ENCODE measurements around the gene LY6G5B. TPM values are rescaled to one million over a fixed set of nuclear protein-coding genes. Genes with fewer than 3 reads are reported as not detected.

LY6G5B gene
- total and polyA plus RNA-seq, 2 donors (not counting 3 experiments of a cell fraction or from before 2014, with no cell fraction given) = 15.4 to 25.0 TPM

DNA sequence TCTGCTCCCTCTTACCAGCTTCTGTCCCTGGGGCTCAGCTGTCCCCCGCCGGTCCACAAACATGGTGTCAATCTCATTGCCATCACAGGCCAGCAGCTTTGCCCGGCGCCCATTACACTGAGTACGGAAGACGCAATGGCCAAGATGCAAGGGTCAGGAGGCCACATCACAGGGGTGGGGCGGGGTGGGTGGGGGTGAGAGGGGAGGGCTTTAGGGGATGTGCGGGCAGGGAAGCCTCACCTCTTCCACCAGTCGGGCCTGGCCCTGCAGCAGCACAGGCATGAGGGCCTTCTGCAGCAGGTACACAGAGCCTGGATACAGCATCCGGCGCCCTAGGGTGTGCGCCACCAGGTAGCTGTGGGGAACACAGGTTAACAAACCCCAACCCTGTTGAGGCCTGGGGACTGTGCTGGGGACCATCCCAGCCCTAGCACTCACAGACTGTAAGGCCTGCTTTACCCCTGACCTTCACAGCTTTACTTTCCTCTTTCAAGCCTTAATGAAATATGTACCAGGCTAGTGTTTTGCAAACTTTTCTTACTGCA lies 21.9 kb downstream of the LY6G5B start:
- ChIA-PET CTCF (interaction anchor here (2.1 kb wide), 1 partner anchor 115 kb away, joined by 5 read pairs; the partner anchor contains the start of gene LSM2), POLR2A (interaction anchor here (1.5 kb wide), 1 partner anchor 136 kb away, joined by 4 read pairs; the partner anchor contains the start of gene HSPA1B)
- Histone ChIP-seq H3K4me3 (replicated peaks in 1 of 3; ENCODE audit: insufficient read depth in 1 of 3, low read depth in 1 of 3, low read length in 3 of 3) (no peak overlapping the region), H3K9me3 (replicated peaks; ENCODE audit: control insufficient read depth, insufficient read depth, low read length) (no peaks in the 10 kb centered on the region), H3K36me3 (ENCODE audit: control insufficient read depth in 2 of 2, extremely low read depth in 1 of 2, insufficient read depth in 2 of 2, low read length in 2 of 2) (peaks cover 6 to 44% of the 10 kb centered on the region in 2 experiments), H2AFZ (ENCODE audit: low read depth, low read length) (no peak overlapping the region), H3K27me3 (ENCODE audit: control insufficient read depth in 2 of 2, insufficient read depth in 2 of 2, low read length in 2 of 2) (no peaks in the 10 kb centered on the region), H4K20me1 (replicated peaks; ENCODE audit: control insufficient read depth, extremely low read depth, insufficient read depth, low read length) (no peaks in the 10 kb centered on the region), H3K27ac (ENCODE audit: insufficient read depth, low read depth, low read length) (no peak overlapping the region), H3K79me2 (ENCODE audit: control insufficient read depth, insufficient read depth, low read length) (no peaks in the 10 kb centered on the region), H3K4me1 (ENCODE audit: control insufficient read depth, extremely low read depth, insufficient read depth, low read length) (peaks cover 10% of the 10 kb centered on the region), H3K9ac (replicated peaks; ENCODE audit: extremely low read depth, insufficient read depth, low read length) (no peak overlapping the region), H3K4me2 (ENCODE audit: insufficient read depth, low read length) (no peak overlapping the region), H3K9me1 (replicated peaks; ENCODE audit: control insufficient read depth, extremely low read depth, insufficient read depth, low read length) (no peaks in the 10 kb centered on the region)
- no TSS peak for BruUV-seq (replicated peaks)
- TF ChIP-seq POLR2AphosphoS5 (IDR thresholded peaks at IDR 0.05; ENCODE audit: insufficient read depth, low read depth, low read length) = no peak
- no peak for TF ChIP-seq GATA2 (IDR thresholded peaks at IDR 0.05; ENCODE audit: insufficient read depth, insufficient read length, low read depth, low read length)
- no peak for TF ChIP-seq MYC (IDR thresholded peaks at IDR 0.05; ENCODE audit: low read depth, low read length)
- no peak for TF ChIP-seq FOS (IDR thresholded peaks at IDR 0.05; ENCODE audit: borderline replicate concordance, insufficient read depth, low read length)
- intact Hi-C loops (cut with micrococcal nuclease) (no loop called here), dilution Hi-C loops (cut with MboI; ENCODE audit: extremely low pct_ligation_motif_present, low sequenced_read_pairs) (no loop called here)
- FAIRE-seq = no peak
- no peak for DNase-seq (ENCODE audit: low read depth, low spot score)

DNA sequence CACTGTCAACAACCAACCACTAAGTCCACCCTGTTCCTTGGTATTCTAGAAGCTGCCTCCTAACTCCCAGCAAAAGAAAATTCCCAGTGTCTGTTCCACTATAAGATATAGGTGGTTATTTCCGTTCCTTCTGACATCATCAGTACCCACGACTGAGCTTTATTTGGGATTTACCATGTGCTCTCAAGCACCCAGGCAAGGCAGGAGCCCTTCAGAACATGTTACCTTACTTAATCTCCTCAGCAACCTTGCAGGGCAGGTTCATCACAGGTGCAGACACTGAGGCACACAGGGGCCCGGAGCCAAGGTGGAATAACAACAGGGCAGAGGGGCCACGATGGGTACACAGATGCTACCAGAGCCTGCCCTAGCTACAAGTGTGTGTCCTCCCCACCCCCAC lies 22.6 kb downstream of the LY6G5B start:
- no peak for DNase-seq (ENCODE audit: low read depth, low spot score)
- BruUV-seq (replicated peaks) = no TSS peak
- H3K27ac ChIP-seq (ENCODE audit: insufficient read depth, low read depth, low read length) = no peak overlapping the region
- H3K9me3 ChIP-seq (replicated peaks; ENCODE audit: control insufficient read depth, insufficient read depth, low read length) = no peaks in the 10 kb centered on the region
- H3K4me3 ChIP-seq (replicated peaks in 1 of 3; ENCODE audit: insufficient read depth in 1 of 3, low read depth in 1 of 3, low read length in 3 of 3) = no peak overlapping the region
- peaks cover 10% of the 10 kb centered on the region for H3K4me1 ChIP-seq (ENCODE audit: control insufficient read depth, extremely low read depth, insufficient read depth, low read length)
- ChIA-PET POLR2A (no interaction called here), CTCF (interaction anchor here (1.4 to 2.1 kb wide), 2 partner anchors 114 to 138 kb away, joined by 4 to 5 read pairs; partner anchors contain the start of gene LSM2)
- no peak for FAIRE-seq
- no peaks in the 10 kb centered on the region for H3K79me2 ChIP-seq (ENCODE audit: control insufficient read depth, insufficient read depth, low read length)
- dilution Hi-C loops (cut with MboI; ENCODE audit: extremely low pct_ligation_motif_present, low sequenced_read_pairs) (no loop called here), intact Hi-C loops (cut with micrococcal nuclease) (no loop called here)
- H4K20me1 ChIP-seq (replicated peaks; ENCODE audit: control insufficient read depth, extremely low read depth, insufficient read depth, low read length) = no peaks in the 10 kb centered on the region
- peaks cover 6 to 46% of the 10 kb centered on the region in 2 experiments for H3K36me3 ChIP-seq (ENCODE audit: control insufficient read depth in 2 of 2, extremely low read depth in 1 of 2, insufficient read depth in 2 of 2, low read length in 2 of 2)
- H3K4me2 ChIP-seq (ENCODE audit: insufficient read depth, low read length) = no peak overlapping the region
- no peak for TF ChIP-seq POLR2A (IDR thresholded peaks at IDR 0.05; ENCODE audit: low read depth, low read length)
- TF ChIP-seq, protein P1, sequence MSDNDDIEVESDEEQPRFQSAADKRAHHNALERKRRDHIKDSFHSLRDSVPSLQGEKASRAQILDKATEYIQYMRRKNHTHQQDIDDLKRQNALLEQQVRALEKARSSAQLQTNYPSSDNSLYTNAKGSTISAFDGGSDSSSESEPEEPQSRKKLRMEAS (IDR thresholded peaks at IDR 0.05; ENCODE audit: insufficient read depth, insufficient read length) = no peak
- no peak for TF ChIP-seq JUN (IDR thresholded peaks at IDR 0.05; ENCODE audit: borderline replicate concordance, insufficient read depth, insufficient read length, low read depth)
- no peak for TF ChIP-seq GATA2 (IDR thresholded peaks at IDR 0.05; ENCODE audit: insufficient read depth, insufficient read length, low read depth, low read length)
- no peak for TF ChIP-seq POLR2AphosphoS5 (IDR thresholded peaks at IDR 0.05; ENCODE audit: insufficient read depth, low read depth, low read length)
- no peak for TF ChIP-seq FOS (IDR thresholded peaks at IDR 0.05; ENCODE audit: borderline replicate concordance, insufficient read depth, low read length)
- TF ChIP-seq MYC (IDR thresholded peaks at IDR 0.05; ENCODE audit: low read depth, low read length) = no peak
- TF ChIP-seq, protein P2, sequence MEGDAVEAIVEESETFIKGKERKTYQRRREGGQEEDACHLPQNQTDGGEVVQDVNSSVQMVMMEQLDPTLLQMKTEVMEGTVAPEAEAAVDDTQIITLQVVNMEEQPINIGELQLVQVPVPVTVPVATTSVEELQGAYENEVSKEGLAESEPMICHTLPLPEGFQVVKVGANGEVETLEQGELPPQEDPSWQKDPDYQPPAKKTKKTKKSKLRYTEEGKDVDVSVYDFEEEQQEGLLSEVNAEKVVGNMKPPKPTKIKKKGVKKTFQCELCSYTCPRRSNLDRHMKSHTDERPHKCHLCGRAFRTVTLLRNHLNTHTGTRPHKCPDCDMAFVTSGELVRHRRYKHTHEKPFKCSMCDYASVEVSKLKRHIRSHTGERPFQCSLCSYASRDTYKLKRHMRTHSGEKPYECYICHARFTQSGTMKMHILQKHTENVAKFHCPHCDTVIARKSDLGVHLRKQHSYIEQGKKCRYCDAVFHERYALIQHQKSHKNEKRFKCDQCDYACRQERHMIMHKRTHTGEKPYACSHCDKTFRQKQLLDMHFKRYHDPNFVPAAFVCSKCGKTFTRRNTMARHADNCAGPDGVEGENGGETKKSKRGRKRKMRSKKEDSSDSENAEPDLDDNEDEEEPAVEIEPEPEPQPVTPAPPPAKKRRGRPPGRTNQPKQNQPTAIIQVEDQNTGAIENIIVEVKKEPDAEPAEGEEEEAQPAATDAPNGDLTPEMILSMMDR (IDR thresholded peaks at IDR 0.05; ENCODE audit: extremely low read depth in 1 of 2, insufficient read depth in 1 of 2, low read depth in 1 of 2, low read length in 2 of 2) = no peak
- no peak for TF ChIP-seq EZH2 (IDR thresholded peaks at IDR 0.05; ENCODE audit: borderline replicate concordance, low read depth, low read length, severe bottlenecking)
- H3K27me3 ChIP-seq (ENCODE audit: control insufficient read depth in 2 of 2, insufficient read depth in 2 of 2, low read length in 2 of 2) = no peaks in the 10 kb centered on the region
- no peak overlapping the region for H3K9ac ChIP-seq (replicated peaks; ENCODE audit: extremely low read depth, insufficient read depth, low read length)
- no peaks in the 10 kb centered on the region for H3K9me1 ChIP-seq (replicated peaks; ENCODE audit: control insufficient read depth, extremely low read depth, insufficient read depth, low read length)
- H2AFZ ChIP-seq (ENCODE audit: low read depth, low read length) = no peak overlapping the region
